Activated CD8-positive, alpha-beta memory T cell treated with anti-CD3 and anti-CD28 coated beads, Interleukin-2, amount 50 U/mL, for 1 hour (primary cell): ENCODE results near the gene C2orf81.

Source experiments
- DNase-seq: peaks from one replicate; pipeline ENCODE4 v3.0.0-alpha.2; 2020; ENCODE audit errors: extremely low read depth

C2orf81 gene

GRCh38 chr2:74390606-74391005 lies 30.8 kb downstream of the C2orf81 start:
- no peak for DNase-seq

DNA sequence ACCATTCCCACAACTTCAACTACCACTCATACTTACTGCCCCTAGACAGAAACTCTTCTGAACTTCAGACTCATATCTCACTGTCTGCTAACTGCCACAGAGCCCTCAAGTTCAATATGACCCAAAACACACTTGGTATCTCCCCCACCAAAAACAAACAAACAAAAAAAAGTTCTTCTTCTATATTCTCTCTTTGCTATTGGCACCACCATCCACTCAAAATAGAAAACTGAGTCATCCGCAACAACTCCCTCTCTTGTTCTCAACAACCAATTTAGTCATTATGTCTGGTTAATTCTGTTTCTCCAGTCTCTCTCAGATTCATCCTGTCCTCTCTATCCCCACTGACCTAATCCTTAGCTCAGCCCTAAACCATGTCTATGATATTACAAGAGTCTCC lies 34.1 kb downstream of the C2orf81 start:
- DNase-seq, result no peak

GRCh38 chr2:74385396-74385795 lies 36.0 kb downstream of the C2orf81 start:
- no peak for DNase-seq

- DNase-seq, result no peak
Observed at GRCh38 chr2:74384051-74384450, 37.4 kb downstream of the C2orf81 start.

- DNase-seq, result no peak
Observed at GRCh38 chr2:74383254-74383653, 38.2 kb downstream of the C2orf81 start.

- no peak for DNase-seq
Observed at GRCh38 chr2:74381751-74382150, 39.7 kb downstream of the C2orf81 start.

GRCh38 chr2:74379851-74380789 lies 41.3 kb downstream of the C2orf81 start, which contains the start of gene DCTN1:
Gene DCTN1, minus strand, starts transcription at chr2:74380311. Its CDS starts 274 bp downstream, at chr2:74380037.
- DNase-seq, result no peak

GRCh38 chr2:74378007-74378406 lies 43.4 kb downstream of the C2orf81 start:
- DNase-seq, result no peak

DNA sequence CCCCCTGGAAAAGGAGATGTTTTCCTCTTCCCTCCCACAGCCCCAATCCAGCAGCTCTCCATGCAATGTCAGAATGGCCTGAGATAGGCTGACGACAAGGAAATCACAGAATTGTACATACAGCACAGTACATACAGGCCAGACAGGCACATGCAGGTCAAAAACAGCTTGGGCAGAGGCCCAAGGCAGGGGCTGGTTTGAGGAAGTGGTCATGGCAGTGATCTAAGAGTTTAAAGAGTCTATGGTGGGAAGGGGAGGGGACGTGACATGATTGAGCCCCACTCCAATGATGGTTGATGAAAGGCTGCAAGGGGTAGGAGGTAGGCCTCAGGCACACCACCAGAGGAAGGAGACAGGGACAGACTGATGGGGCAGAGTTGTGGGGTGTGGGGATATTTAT lies 45.6 kb downstream of the C2orf81 start:
- no peak for DNase-seq

GRCh38 chr2:74374509-74375205 lies 46.8 kb downstream of the C2orf81 start:
- no peak for DNase-seq

DNA sequence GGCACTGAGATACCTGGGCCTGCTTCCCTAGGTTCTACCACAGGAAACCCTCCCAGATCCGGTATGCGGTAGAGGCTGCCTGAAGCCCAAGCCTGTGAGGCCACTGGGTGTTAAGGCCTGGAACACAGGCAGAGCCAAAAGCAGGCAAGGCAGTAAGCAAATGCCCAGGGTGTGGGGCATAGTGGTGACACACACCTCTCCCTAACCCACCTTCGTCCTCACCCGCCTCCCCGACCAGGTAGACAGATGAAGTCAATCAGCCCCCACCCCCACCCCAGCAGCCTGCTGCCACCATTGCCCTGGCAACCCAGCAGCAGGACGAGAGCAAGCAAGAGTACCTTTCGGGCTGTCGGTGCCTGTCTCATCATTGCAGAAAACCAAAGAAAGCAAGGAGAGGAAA lies 47.4 kb downstream of the C2orf81 start:
- DNase-seq, result no peak

- no peak for DNase-seq
Observed at GRCh38 chr2:74373221-74373676, 48.2 kb downstream of the C2orf81 start.

DNA sequence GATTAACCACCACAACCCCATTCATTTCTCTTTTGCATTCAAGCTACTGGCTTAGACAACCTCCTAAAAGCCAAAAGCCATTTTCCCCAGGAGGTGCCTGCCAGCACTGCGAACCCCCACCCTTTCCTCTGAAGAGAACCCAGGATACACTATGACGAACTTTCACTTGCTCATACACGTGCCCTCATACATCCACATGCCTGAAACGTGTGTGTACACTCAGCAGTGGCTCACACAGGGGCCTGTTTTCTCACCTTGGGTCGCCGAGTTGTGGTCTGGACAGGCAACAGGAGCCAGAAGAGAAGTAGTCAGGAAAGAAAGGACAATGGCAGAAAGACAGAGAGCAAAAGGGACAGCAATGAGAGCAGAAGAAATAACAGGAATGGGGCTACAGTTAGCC lies 48.7 kb downstream of the C2orf81 start:
- no peak for DNase-seq

DNA sequence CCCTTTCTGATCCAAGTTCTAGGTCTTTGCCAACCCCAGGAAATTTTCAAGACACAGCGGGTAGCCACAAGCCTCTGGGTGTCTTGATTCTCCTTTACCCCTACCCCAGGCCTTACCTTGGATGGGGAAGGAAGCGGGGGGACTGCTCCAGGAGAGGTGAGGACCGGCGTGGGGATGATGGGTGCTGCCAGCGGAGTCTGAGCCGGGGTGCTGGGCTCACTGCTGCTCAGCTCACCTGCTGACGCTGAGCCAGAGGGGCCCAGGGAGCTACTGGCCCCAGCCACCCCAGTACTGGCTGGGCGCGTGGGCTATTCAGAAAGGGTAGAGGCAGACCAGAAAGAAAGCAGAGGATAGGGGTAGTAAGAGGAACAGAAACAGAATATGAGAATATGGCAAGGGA lies 50.0 kb downstream of the C2orf81 start:
- no peak for DNase-seq

DNA sequence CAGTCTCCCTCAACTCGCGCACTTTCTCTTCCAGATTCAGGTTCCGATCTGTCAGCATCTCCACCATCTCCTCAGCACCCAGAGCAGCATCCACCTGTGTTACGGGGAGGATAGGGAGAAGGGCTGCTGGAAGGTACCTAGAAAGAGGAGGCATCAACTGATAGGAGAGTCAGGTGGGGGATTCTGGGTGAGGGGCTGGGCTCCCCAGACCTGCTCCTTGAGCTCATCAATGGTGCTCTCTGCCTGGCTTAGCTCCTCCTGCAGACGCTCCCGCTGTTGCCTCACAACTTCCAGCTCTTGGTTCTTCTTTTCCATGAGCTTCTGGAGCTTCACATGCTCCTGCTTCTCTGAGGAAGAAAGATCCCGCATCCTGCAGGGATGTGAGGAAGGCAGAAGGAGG lies 51.4 kb downstream of the C2orf81 start:
- no peak for DNase-seq

DNA sequence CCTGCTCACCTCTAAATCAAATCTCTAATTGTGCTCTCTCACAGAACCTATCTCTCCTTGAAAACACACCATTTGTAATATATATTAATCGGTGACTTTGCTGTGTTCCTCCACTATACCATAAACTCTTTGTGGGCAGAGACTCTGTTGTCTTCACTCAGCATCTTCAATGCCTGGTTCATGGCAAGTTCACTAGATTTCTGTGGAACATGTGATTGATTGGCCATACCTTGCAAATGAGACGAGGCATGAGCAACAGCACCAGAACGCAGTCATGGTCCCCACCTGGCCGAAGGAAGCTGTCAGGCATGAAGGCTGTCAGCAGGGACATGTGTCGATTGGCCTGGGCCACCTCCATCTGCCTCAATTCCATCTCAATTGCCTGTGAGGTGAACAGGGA lies 52.9 kb downstream of the C2orf81 start:
- DNase-seq, result no peak

- DNase-seq, result no peak
Observed at GRCh38 chr2:74367789-74368188, 53.6 kb downstream of the C2orf81 start.

GRCh38 chr2:74366036-74366435 lies 55.4 kb downstream of the C2orf81 start:
- DNase-seq, result no peak

GRCh38 chr2:74364533-74365505 lies 56.6 kb downstream of the C2orf81 start:
- no peak for DNase-seq
